Mucosa of stomach (tissue), 1 donor: ENCODE data around the gene SETDB1.

ENCODE experiments used
- H3K27me3 ChIP-seq: one replicate; pipeline ENCODE4 v1.7.0; 2013; ENCODE audit warnings: mild to moderate bottlenecking, low read length; ENCODE audit not compliant: control insufficient read depth, insufficient read depth
- H3K36me3 ChIP-seq: one replicate; pipeline ENCODE4 v1.7.0; 2013; ENCODE audit warnings: low read length; ENCODE audit not compliant: control insufficient read depth, insufficient read depth
- H3K4me1 ChIP-seq: one replicate; pipeline ENCODE4 v1.7.0; 2013; ENCODE audit warnings: mild to moderate bottlenecking, low read length; ENCODE audit not compliant: control insufficient read depth, insufficient read depth
- H3K4me3 ChIP-seq: one replicate; pipeline ENCODE4 v1.7.0; 2013; ENCODE audit warnings: low read length
- H3K9ac ChIP-seq: one replicate; pipeline ENCODE4 v1.7.0; 2013; ENCODE audit warnings: mild to moderate bottlenecking, low read length, moderate library complexity
- H3K9me3 ChIP-seq: one replicate; pipeline ENCODE4 v1.7.0; 2013; ENCODE audit warnings: mild to moderate bottlenecking, low read length, moderate library complexity; ENCODE audit not compliant: control insufficient read depth
- donor health status: Pancreatic carcinoma.

Gene SETDB1

DNA sequence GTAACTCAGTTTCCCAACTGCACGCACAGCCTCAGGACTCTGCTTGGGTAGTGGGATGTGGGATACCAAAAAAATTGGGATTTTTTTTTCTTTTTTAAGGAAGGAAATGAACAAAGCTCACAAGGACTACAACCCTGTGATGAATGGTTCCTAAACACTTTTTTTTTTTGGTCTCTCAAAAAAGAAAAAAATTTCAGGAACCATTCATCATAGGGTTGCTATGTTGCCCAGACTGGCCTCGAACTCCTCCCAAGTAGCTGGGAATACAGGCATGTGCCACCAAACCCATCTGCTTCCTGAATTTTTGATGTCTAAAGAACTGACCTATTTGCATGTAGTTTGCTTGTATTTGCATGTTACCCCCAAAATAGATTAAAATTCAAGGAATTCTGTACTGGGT, 73.8 kb downstream of the SETDB1 start:
- H3K4me1 ChIP-seq, result peaks cover 21% of the 10 kb centered on the region
- no peak overlapping the region for H3K4me3 ChIP-seq
- H3K36me3 ChIP-seq, result peaks cover 19% of the 10 kb centered on the region
- H3K9me3 ChIP-seq, result no peaks in the 10 kb centered on the region
- no peak overlapping the region for H3K9ac ChIP-seq
- no peaks in the 10 kb centered on the region for H3K27me3 ChIP-seq

DNA sequence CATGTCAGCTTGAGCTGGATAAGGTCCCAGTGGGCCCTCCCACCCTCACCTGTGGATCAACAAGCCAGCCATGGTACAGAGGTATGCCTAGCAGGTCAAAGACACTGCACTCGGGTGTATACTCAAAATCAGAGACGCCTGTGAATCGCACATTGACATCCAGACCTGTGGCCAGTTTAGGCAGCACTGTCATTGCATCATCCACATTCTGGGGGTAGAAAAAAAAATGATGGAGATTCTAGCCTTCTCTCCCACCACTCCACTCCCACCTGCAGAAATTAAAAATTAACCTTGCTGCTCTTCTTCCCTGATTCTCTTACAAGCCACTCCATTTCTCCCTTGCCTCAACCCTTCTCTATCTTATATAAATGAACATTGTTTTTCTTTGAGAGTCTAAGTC, 74.2 kb downstream of the SETDB1 start:
- H3K9me3 ChIP-seq, result no peaks in the 10 kb centered on the region
- peaks cover 21% of the 10 kb centered on the region for H3K4me1 ChIP-seq
- H3K36me3 ChIP-seq, result peaks cover 19% of the 10 kb centered on the region
- H3K4me3 ChIP-seq, result no peak overlapping the region
- no peak overlapping the region for H3K9ac ChIP-seq
- H3K27me3 ChIP-seq, result no peaks in the 10 kb centered on the region

DNA sequence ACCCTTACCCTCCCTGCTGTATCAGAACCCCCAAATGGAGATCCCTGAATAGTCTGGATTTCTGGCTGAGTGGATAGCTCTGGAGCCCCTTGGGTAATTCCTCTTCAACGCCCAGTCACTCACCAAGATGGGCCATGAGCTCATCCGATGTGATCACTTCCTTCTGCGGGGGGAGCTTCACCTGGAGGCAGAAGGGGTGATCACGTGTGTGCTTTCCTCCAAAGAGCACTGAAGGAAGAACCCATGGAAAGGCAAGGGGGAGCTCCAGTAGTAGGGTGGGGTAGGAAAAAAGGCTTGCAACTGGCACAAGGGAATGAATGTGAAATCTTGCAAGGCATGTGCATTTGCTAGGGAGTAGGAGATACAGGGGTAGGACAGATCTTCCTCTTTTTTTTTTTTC, 75.4 kb downstream of the SETDB1 start:
- Histone ChIP-seq H3K36me3 (peaks cover 19% of the 10 kb centered on the region), H3K4me3 (no peak overlapping the region), H3K4me1 (peaks cover 15% of the 10 kb centered on the region), H3K9me3 (no peaks in the 10 kb centered on the region), H3K27me3 (no peaks in the 10 kb centered on the region), H3K9ac (no peak overlapping the region)

DNA sequence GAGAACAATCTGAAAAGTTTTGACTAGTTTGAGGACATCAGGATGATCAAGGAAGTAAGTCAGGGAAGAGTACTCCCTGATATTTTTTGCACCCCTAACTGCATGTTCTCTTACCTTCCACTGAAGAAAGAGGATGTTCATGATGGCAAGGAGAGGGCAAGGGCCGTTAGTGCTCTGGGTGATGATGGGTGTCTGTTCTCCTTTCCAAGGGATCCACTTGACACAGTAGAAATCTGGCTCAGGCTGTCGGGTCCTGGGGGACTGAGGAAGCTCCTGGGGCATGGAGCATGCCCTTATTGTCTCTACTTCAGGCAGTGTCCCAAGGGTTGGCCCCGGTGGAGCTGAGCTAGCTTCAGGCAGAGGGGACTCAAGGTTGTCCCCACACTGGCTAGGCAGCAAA, 75.9 kb downstream of the SETDB1 start:
- Histone ChIP-seq H3K4me3 (no peak overlapping the region), H3K9ac (no peak overlapping the region), H3K9me3 (no peaks in the 10 kb centered on the region)

GRCh38 chr1:151002611-151003010, 76.4 kb downstream of the SETDB1 start:
- no peaks in the 10 kb centered on the region for H3K9me3 ChIP-seq
- H3K27me3 ChIP-seq, result no peaks in the 10 kb centered on the region
- H3K36me3 ChIP-seq, result peaks cover 12% of the 10 kb centered on the region
- H3K9ac ChIP-seq, result peak overlapping the region; percentile 14
- H3K4me3 ChIP-seq, result no peak overlapping the region
- H3K4me1 ChIP-seq, result peaks cover 24% of the 10 kb centered on the region

More for the DNA sequence above, 75.9 kb downstream of the SETDB1 start:
- Histone ChIP-seq H3K4me1 (peaks cover 18% of the 10 kb centered on the region), H3K36me3 (peaks cover 17% of the 10 kb centered on the region), H3K27me3 (no peaks in the 10 kb centered on the region)

GRCh38 chr1:151003180-151003579, 77.0 kb downstream of the SETDB1 start:
- H3K4me3 ChIP-seq, result no peak overlapping the region
- H3K9ac ChIP-seq, result peak overlapping the region; percentile 14

GRCh38 chr1:151005729-151006319, 79.7 kb downstream of the SETDB1 start:
- Histone ChIP-seq H3K9me3 (no peaks in the 10 kb centered on the region), H3K4me1 (peaks cover 35% of the 10 kb centered on the region), H3K36me3 (peaks cover 6% of the 10 kb centered on the region), H3K9ac (peak overlapping the region; percentile 90), H3K4me3 (peak overlapping the region; percentile 66), H3K27me3 (no peaks in the 10 kb centered on the region)

More at GRCh38 chr1:151003180-151003579, 77.0 kb downstream of the SETDB1 start:
- no peaks in the 10 kb centered on the region for H3K9me3 ChIP-seq
- peaks cover 28% of the 10 kb centered on the region for H3K4me1 ChIP-seq
- peaks cover 6% of the 10 kb centered on the region for H3K36me3 ChIP-seq
- no peaks in the 10 kb centered on the region for H3K27me3 ChIP-seq

GRCh38 chr1:151006327-151007052, 80.3 kb downstream of the SETDB1 start, which contains the start of gene MINDY1:
MINDY1 (minus strand) TSS chr1:151006902; CDS start chr1:151002617, 4,285 bp downstream.
- Histone ChIP-seq H3K27me3 (no peaks in the 10 kb centered on the region), H3K9me3 (no peaks in the 10 kb centered on the region), H3K4me1 (peaks cover 35% of the 10 kb centered on the region), H3K9ac (peak within 1 kb of the TSS; percentile 90), H3K4me3 (peak within 1 kb of the TSS; percentile 66), H3K36me3 (peaks cover 6% of the 10 kb centered on the region)

- H3K9me3 ChIP-seq, result no peaks in the 10 kb centered on the region
- H3K4me3 ChIP-seq, result no peak overlapping the region
- peaks cover 31% of the 10 kb centered on the region for H3K4me1 ChIP-seq
- H3K36me3 ChIP-seq, result no peaks in the 10 kb centered on the region
- H3K27me3 ChIP-seq, result no peaks in the 10 kb centered on the region
- peak overlapping the region; percentile 17 for H3K9ac ChIP-seq
Observed at GRCh38 chr1:151007853-151008243, 81.7 kb downstream of the SETDB1 start.

DNA sequence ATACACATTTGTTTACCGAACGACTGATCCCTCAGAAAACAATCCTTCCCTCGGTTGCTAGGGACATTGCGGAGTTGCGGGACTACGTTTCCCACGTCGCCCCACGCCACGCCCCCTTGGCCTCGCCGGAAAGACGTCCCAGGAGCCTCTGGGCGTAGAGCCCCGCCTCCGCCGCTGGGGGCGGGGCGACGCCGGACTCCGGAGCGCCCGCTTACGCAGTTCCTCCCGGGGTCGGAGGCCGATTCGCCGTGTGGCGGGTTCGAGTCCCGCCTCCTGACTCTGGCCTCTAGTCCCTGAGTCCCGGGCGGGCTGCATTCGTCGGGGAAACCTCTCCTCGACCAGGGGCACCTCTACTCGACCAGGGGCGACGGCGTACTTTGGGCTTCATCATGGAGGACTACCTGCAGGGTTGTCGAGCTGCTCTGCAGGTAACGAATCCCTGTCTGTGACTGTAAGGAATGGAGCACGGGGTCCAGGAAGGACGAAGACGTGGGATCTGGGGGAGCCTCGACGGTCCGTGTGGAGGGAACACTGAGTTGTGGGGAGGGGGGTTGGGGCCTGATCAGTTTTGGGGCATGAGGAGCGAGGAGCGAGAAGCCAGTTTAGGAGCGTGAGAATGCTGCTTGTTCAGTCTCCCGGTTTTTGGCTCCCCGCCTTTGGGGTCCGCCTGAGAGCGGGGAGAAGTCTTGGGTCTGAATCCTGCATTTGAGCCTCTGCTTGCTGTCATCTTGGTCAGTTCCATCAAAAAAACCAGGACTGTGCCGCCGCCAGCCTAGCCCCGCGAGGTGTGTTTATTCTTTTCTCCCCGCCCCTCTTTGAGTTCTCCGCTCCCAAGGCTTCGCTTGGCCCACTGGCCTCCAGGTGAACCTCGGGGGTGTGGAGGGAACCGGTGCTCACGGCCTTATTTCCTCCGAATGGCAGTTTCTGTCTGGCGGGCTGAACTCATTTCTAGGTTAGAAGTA, 82.4 kb downstream of the SETDB1 start, which contains the start of gene PRUNE1:
PRUNE1 (plus strand) TSS at position 206 of the 962 bp plus-strand sequence; CDS start at position 390, 184 bp downstream.
- Histone ChIP-seq H3K27me3 (no peaks in the 10 kb centered on the region), H3K4me1 (peaks cover 31% of the 10 kb centered on the region), H3K4me3 (peak within 1 kb of the TSS; percentile 97), H3K36me3 (no peaks in the 10 kb centered on the region), H3K9me3 (no peaks in the 10 kb centered on the region), H3K9ac (peak within 1 kb of the TSS; percentile 94)

DNA sequence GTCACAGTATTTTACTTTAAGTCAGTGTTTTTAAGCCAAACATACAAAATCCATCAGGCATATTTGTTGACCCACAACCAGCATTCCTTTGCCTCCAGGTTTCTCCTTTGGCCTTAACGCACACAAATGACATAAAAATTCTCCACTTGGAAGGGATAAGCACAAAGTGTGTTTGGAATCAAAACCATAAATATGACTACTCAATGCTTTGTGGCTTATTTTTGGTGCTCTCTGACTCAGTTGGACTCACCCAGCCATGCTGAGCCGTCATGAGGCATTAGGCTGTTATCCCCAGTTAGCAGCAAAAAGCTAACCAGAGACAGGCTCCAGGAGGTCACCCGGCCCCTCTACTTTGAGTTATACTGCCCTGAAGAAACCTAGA, 83.0 kb downstream of the SETDB1 start:
- no peaks in the 10 kb centered on the region for H3K36me3 ChIP-seq
- H3K9me3 ChIP-seq, result no peaks in the 10 kb centered on the region
- peak overlapping the region; percentile 97 for H3K4me3 ChIP-seq
- H3K4me1 ChIP-seq, result peaks cover 33% of the 10 kb centered on the region
- H3K27me3 ChIP-seq, result no peaks in the 10 kb centered on the region
- peak overlapping the region; percentile 94 for H3K9ac ChIP-seq
